GM12891 (cell line): ENCODE data around the gene GOLGA6L7.
"Not testable (repeated sequence)": the region's sequence is repeated elsewhere in the genome, so short reads cannot be mapped to it uniquely, and the experiment has no call there.

Experiments
- POLR2A ChIP-seq: IDR thresholded peaks from 2 replicates; pipeline ENCODE4 v1.6.1; 2011; ENCODE audit warnings: low read depth, low read length, control low read depth
- POLR2AphosphoS5 ChIP-seq: IDR thresholded peaks from 2 replicates; pipeline ENCODE4 v1.6.1; 2011; ENCODE audit warnings: low read depth, low read length, control low read depth
- SPI1 ChIP-seq: IDR thresholded peaks from 2 replicates; pipeline ENCODE4 v1.6.1; 2011; ENCODE audit warnings: low read depth, low read length, control low read depth

DNA sequence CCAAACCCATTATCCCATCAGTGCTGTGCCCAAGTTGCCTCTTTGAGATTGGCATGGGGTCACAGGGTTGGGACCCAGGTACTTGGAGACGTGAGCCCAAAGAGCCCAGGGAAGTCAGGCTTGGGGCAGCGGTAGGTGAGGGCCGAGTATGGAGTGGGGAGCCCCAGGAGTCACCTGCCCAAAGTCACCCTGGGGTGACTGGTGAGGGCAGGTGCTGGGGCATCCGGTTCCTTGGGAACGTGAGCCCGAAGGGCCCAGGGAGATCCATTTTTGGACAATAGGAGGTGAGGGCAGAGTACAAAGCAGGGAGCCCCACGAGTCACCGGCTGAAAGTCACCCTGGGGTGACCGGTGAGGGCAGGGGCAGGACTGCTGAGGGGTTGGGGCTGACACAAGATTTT, 485 bp downstream of the GOLGA6L7 start:
- not testable (repeated sequence) for TF ChIP-seq POLR2AphosphoS5, POLR2A, SPI1
